ENCODE measurements around the gene ASTN2.

Gene ASTN2

GRCh38 chr9:117245175-117245829 is 169.6 kb downstream of the ASTN2 start:
- DNase-seq = no peak

DNA sequence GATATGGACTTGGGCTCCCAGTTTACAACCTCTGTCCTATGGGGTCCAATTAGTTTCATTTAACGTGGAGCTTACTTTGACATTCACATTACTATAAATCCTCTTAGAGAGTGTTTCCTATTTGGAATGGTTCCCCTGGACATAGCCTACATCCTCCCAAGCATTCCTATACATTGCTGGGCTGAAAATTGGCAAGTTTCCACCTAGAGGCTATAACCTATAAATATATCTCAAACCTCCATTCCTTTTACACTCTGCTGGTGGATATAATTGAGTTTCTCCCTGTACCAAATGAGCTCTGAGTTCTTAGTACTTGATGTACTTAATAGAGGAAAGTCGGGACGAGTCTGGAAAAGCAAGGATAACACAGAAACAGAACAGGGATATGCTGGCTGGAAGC is 172.8 kb downstream of the ASTN2 start:
- no peak for DNase-seq

- no peak for DNase-seq
Observed at GRCh38 chr9:117239428-117239827, 175.4 kb downstream of the ASTN2 start.

GRCh38 chr9:117234103-117234502 is 180.8 kb downstream of the ASTN2 start:
- DNase-seq = no peak

GRCh38 chr9:117233016-117233415 is 181.8 kb downstream of the ASTN2 start:
- DNase-seq = no peak

GRCh38 chr9:117232281-117232680 is 182.6 kb downstream of the ASTN2 start:
- DNase-seq = no peak

DNA sequence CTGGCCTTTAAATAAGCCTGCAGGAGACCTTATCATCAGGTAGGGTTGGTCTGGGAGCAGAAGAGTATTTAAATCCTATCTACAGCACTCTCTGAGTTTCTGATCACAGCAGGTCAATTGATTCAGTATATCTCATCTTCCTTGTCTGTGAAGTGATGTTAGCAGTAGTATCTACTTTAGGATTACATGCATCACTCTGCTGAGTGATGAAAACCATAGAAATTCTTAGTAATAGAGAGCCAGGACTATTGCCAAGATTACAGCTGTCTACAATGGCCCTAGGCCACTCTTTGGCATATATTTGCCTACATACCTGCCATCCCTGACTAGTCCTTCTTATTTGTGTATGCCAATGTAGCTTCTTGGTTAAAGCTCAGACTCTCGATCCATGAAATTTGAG is 183.8 kb downstream of the ASTN2 start:
- no peak for DNase-seq

GRCh38 chr9:117224695-117225094 is 190.2 kb downstream of the ASTN2 start:
- peak; percentile 25 to 34 for DNase-seq

DNA sequence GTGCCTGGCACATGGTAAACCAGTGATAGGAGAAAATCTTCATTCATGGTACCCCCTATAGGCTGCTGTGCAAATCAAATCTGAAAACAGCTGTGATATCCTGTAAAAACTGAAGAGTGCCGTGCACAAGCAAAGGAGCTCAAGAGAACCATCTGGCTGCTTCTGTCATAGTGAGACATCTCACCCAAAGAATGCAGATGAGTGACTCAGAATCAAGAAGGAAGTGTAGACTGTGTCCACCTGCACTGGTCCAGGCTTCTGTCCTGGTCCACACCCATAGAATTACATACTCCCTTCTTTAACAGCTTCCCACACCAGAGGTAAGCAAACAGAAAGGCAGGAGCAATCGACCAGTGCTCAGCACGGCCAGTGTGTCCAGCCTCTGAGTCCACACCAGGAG is 195.9 kb downstream of the ASTN2 start:
- no peak for DNase-seq

DNA sequence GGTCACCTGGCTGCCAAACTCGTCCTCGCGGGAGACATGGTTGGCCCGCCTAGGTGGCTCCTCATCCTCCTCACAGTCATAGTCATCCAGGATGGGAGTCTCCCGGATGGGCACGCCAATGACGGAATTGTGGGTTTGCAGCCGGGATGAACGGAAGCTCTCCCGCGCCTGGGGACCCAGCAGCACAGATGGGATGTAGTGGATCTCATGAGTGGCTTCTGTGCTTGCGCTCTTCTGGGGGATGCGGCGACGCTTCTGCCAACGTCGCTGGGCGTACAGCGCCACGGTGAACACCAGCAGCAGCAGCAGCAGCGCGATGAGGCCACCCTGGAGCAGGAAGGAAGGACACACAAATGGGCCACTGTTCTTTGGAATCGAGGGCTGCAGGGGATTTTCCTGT is 200.4 kb downstream of the ASTN2 start:
- DNase-seq = no peak

DNA sequence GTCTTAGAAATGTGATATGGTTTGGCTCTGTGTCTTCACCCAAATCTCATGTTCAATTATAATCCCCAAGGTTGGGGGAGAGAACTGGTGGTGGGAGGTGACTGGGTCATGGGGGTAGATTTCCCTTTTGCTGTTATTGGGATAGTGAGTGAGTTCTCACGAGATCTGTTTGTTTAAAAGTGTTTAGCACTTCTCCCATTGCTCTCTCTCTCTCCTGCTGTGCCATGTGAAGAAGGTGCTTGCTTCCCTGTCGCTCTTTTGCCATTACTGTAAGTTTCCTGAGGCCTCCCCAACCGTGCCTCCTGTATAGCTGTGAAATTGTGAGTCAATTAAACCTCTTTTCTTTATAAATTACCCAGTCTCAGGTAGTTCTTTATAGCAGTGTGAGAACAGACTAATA is 203.6 kb downstream of the ASTN2 start:
- DNase-seq = no peak

DNA sequence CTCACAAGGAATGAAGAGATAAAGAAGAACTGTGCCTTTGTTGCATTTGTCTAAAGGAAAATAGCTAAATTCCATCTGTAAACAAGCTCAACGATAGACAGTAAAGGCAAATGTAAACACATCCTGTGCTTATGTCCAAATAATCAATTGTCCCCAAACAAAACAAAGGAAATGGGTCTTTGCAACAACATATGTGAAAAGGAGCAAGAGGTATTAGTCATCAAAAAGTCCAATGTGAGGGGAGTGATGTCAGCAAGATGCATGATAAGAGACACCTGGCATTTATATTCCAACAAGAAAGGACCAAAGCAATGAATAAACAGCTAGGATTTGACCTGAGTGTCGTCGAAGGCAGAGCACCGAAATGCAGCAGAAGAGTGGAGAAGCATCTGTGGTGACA is 209.1 kb downstream of the ASTN2 start:
- DNase-seq = peak in 1 of 2 experiments; percentile 37

DNA sequence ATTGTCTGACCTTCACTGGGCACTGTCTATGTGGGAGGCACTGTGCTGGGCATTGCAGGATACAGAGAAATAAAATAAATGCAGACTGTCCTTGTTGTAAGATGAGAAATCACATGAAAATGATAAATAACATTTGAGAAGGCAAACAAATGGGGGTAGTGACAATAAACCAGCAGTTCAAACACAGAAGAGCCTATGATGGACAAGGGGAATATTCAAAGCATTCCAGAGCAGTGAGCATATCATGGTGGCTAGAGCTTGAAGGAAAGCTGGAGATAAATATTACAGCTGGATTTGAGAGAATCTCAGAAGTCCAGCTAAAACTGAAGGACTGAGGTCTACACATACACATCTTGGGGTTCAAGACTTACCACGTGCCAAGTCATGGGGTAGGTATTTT is 209.9 kb downstream of the ASTN2 start:
- no peak for DNase-seq

- no peak for DNase-seq
Observed at GRCh38 chr9:117191504-117192261, 223.2 kb downstream of the ASTN2 start.

DNA sequence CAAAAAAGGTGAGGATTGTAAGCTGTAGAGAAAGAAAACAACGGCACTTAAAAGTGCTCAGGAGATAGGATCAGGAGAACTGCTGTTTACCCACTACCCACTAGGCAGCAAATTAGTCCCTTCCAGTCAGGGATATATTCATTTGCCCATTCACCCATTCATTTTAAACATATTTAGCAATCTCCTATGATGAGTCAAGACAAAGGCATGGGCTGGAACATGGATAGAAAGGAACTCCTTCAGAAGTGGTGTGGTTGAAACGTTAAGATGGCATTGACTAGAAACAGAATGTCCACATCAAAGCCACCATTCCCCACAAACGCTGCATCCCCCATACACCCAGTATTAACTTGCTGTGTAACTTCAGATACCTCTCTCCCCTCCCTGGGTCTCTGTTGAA is 225.7 kb downstream of the ASTN2 start:
- DNase-seq = no peak

DNA sequence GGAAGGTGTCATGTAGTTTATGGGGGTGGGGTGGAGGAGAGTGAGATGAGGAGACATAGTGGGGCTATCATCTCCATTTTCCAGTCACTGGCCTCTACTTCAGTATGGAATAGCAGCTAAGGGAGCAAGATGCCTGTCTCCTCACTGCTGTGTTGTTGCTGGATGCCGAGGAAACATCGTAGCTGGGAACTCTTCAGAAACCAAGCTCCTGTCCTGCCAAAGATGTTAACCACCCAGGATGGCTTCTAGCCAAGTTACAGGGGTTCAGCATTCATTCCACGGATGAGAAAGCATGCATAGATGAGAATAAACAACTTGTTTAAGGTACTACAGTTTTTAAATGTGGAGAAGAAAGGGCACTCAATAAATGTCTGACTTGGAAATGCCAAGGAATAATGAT is 226.5 kb downstream of the ASTN2 start:
- DNase-seq = no peak

GRCh38 chr9:117187498-117187897 is 227.4 kb downstream of the ASTN2 start:
- DNase-seq = no peak

GRCh38 chr9:117184173-117184572 is 230.7 kb downstream of the ASTN2 start:
- no peak for DNase-seq

DNA sequence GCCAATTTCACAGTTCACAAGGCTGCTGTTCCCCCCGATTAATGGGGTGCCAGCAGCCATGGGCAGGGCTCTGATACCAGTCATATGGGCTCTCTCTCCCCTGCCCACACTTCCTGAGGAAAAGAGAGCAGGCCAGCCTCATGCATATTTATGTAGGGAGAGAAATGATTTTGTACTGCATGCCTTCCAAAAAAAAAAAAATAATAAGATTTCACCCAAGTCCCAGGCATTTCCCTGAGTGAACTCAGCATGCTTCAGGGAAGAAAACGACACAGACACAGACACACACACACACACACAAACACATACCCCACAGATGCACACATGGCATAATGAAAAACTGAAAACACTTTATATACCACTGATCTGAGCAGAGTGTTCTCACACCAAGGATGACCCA is 232.8 kb downstream of the ASTN2 start:
- no peak for DNase-seq

DNA sequence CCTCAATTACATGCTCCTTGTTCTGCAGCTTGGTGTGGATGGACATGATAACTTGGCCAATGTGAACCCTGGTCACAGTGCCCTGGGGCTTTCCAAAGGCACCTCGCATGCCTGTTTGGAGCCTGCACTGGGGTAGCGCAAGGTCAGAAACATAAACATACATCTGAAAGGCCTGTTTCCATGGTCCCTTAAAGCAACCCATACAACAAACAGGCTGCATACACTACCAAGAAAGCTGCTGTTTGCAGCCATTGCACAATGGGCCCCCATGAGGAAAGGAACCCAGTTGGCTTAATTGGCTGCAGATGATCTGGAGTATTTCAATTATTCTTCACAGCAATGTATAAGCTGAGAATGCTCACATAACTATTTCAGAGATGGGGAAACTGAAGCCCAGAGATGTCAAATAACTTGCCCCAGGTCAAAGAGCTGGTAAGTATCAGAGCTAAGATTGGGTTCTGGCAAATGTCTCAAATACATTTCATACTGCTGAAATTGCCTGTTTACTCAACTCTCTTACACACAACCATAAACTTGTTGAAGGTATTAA is 233.9 kb downstream of the ASTN2 start:
- no peak for DNase-seq

- DNase-seq = peak; percentile 15 to 74
Observed at GRCh38 chr9:117178596-117179375, 236.1 kb downstream of the ASTN2 start.

GRCh38 chr9:117170567-117170966 is 244.3 kb downstream of the ASTN2 start:
- DNase-seq = no peak

GRCh38 chr9:117169089-117169621 is 245.7 kb downstream of the ASTN2 start:
- peak in 1 of 2 experiments; percentile 36 for DNase-seq

Data from NCI-H2081 (cell line).